Tibial artery (tissue), 4 donors: ENCODE measurements around the gene NOP9.

ENCODE experiments used
- DNase-seq, 2 donors: peaks; one replicate each; pipeline ENCODE4 v3.0.0-alpha.2; 2019
- H3K27ac ChIP-seq, 2 donors: fragments of 200-600 bp; sonication (generic) in 1 of 2; 1 replicate in 1 of 2; 2 replicates in 1 of 2; pipeline ENCODE4 v1.5.1; 2018 to 2019; ENCODE audit warnings: mild to moderate bottlenecking in 1 of 2
- H3K27me3 ChIP-seq, 2 donors: fragments of 200-600 bp; sonication (generic) in 1 of 2; one replicate each; pipeline versions ENCODE4 v1.5.1 to v1.6.0; 2016 to 2019
- H3K36me3 ChIP-seq, 3 donors: fragments of 200-600 bp; sonication (generic) in 2 of 3; one replicate each; pipeline ENCODE4 v1.5.1; 2016 to 2019; ENCODE audit warnings: mild to moderate bottlenecking in 2 of 3
- H3K4me1 ChIP-seq, 4 donors: fragments of 200-600 bp; sonication (generic) in 2 of 4; 1 replicate in 3 of 4; 2 replicates in 1 of 4; pipeline ENCODE4 v1.5.1; 2016 to 2019
- H3K4me3 ChIP-seq, 2 donors: fragments of 200-600 bp; sonication (generic) in 1 of 2; 1 replicate in 1 of 2; 2 replicates in 1 of 2; pipeline ENCODE4 v1.5.1; 2018 to 2019; ENCODE audit warnings: mild to moderate bottlenecking in 2 of 2
- H3K9me3 ChIP-seq, 3 donors: fragments of 200-600 bp; sonication (generic) in 1 of 3; one replicate each; pipeline ENCODE4 v1.5.1; 2016 to 2019
- CTCF ChIP-seq, 2 experiments: fragments of 200-600 bp in 1 of 2; fragments of 450-650 bp in 1 of 2; IDR thresholded peaks; one replicate each; pipeline ENCODE4 v1.5.1; 2017 to 2019; ENCODE audit warnings: antibody characterized with exemption in 2 of 2, mild to moderate bottlenecking in 1 of 2, moderate library complexity in 1 of 2
- intact Hi-C: fragments of 100-400 bp; cut with DNase I; formaldehyde crosslinking; loops from one replicate; pipeline ENCODE4 v1.15.0; 2023; ENCODE audit warnings: low total_unique reads

The NOP9 gene

GRCh38 chr14:24280797-24281460, 18.7 kb upstream of the NOP9 start:
- Histone ChIP-seq H3K4me1 (no peaks in the 10 kb centered on the region), H3K4me3 (no peak overlapping the region), H3K9me3 (no peaks in the 10 kb centered on the region), H3K27ac (no peak overlapping the region), H3K27me3 (no peaks in the 10 kb centered on the region), H3K36me3 (no peaks in the 10 kb centered on the region)
- DNase-seq: peak in 1 of 2 donors; percentile 60
- TF ChIP-seq CTCF (IDR thresholded peaks at IDR 0.05): no peak
- intact Hi-C loops: no loop called here

GRCh38 chr14:24281636-24282035, 18.0 kb upstream of the NOP9 start:
- intact Hi-C loops: no loop called here

GRCh38 chr14:24282736-24283135, 16.9 kb upstream of the NOP9 start:
- intact Hi-C loops: no loop called here
- Histone ChIP-seq H3K4me3 (no peak overlapping the region), H3K36me3 (no peaks in the 10 kb centered on the region), H3K4me1 (no peaks in the 10 kb centered on the region), H3K27me3 (no peaks in the 10 kb centered on the region), H3K9me3 (no peaks in the 10 kb centered on the region), H3K27ac (no peak overlapping the region)
- DNase-seq: no peak
- no peak for TF ChIP-seq CTCF (IDR thresholded peaks at IDR 0.05)

More at GRCh38 chr14:24281636-24282035, 18.0 kb upstream of the NOP9 start:
- Histone ChIP-seq H3K36me3 (no peaks in the 10 kb centered on the region), H3K27me3 (no peaks in the 10 kb centered on the region), H3K4me3 (no peak overlapping the region), H3K9me3 (no peaks in the 10 kb centered on the region), H3K4me1 (no peaks in the 10 kb centered on the region), H3K27ac (no peak overlapping the region)
- TF ChIP-seq CTCF (IDR thresholded peaks at IDR 0.05): no peak
- DNase-seq: no peak

DNA sequence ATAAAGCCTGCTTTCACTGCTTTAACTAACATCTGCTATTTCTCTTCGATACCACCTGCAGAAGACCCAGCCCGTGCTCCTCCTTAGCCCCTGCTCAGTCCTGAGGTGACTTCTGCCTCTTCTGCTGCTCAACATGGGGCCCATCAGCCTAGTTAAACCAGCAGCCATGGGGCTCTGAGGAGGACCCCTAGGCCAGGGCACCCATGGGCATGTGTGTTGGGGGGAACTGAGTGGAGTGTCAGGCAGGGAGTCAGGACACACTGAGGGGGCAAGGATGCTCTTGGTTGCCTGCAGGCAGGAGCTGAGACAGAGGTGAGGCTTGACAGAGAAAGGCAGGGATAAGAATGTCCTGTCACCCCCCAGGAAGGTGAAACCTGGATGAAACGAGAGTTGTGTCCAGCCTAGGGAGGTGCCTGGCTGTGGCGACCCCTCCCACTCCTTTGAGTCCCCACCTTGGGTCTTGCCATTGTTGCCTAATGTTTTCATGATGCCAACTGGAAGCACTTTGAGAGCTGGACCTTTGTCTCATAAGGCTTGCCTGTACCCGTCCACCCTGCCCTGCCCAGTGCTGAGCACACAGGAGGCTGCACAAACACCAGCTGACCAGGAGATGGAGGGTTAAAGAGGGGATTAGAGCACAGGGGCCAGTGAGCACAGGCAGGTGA, 15.7 kb upstream of the NOP9 start:
- Histone ChIP-seq H3K4me1 (no peaks in the 10 kb centered on the region), H3K27ac (no peak overlapping the region), H3K9me3 (no peaks in the 10 kb centered on the region), H3K27me3 (no peaks in the 10 kb centered on the region), H3K36me3 (no peaks in the 10 kb centered on the region), H3K4me3 (no peak overlapping the region)
- no peak for TF ChIP-seq CTCF (IDR thresholded peaks at IDR 0.05)
- DNase-seq: no peak
- intact Hi-C loops: no loop called here

- no peak for TF ChIP-seq CTCF (IDR thresholded peaks at IDR 0.05)
- Histone ChIP-seq H3K27me3 (no peaks in the 10 kb centered on the region), H3K27ac (no peak overlapping the region), H3K36me3 (peaks cover 0 to 6% (median 4%) of the 10 kb centered on the region in 3 donors), H3K9me3 (no peaks in the 10 kb centered on the region), H3K4me1 (no peaks in the 10 kb centered on the region), H3K4me3 (no peak overlapping the region)
- intact Hi-C loops: no loop called here
- DNase-seq: no peak
Observed at GRCh38 chr14:24284501-24285035, 15.1 kb upstream of the NOP9 start.
